C4-2B (cell line): ENCODE results near the gene ZNF496.

Experiments used
- H3K27ac ChIP-seq: fragments of 450-650 bp; 2 replicates; pipeline ENCODE4 v1.5.1; 2017
- CTCF ChIP-seq: fragments of 450-650 bp; conservative IDR thresholded peaks from 2 replicates; pipeline ENCODE4 v1.5.1; 2017; ENCODE audit warnings: mild to moderate bottlenecking
- ZFX ChIP-seq: fragments of 450-650 bp; IDR thresholded peaks from 2 replicates; pipeline ENCODE4 v1.6.1; 2017

ZNF496 gene

DNA sequence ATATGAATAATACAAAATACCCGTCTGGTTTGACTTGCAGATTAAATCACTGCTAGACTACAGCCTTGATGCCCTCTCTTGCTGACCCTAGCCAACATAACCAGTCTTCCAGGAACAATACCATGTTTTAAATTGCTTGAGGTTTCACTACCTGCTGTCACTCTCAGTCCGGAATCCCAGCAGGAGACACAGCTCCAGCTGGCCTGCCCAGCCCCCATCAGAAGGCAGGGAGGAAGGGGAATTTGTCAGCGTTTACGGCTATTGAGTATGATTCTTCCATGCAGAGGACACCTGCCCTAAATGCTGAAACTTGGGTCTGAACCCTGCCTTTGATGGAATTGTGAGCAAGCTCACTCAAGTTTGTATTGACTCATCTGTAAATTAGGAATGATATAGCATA is 33.0 kb downstream of the ZNF496 start:
- TF ChIP-seq CTCF: no peak
- no peak for TF ChIP-seq ZFX
- H3K27ac ChIP-seq: no peak overlapping the region

DNA sequence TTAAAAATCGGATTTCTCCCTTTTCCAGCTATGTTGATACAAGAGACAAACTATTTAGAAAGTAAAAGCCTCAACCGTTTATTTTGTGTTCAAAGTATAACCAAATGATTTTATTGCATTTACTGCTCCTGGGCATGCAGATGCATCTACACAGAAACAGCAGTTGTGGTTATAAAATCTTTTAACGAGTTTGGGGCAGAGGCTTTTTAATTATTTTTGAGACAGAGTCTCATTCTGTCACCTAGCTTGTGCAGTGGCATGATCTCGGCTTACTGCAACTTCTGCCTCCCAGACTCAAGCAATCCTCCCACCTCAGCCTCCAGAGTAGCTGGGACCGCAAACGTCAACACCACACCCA is 33.6 kb downstream of the ZNF496 start:
- TF ChIP-seq ZFX (no peak), CTCF (no peak)
- H3K27ac ChIP-seq: no peak overlapping the region

- H3K27ac ChIP-seq: no peak overlapping the region
- TF ChIP-seq ZFX (no peak), CTCF (no peak)
These were observed 34.2 kb downstream of the ZNF496 start for GRCh38 chr1:247297263-247298123.

DNA sequence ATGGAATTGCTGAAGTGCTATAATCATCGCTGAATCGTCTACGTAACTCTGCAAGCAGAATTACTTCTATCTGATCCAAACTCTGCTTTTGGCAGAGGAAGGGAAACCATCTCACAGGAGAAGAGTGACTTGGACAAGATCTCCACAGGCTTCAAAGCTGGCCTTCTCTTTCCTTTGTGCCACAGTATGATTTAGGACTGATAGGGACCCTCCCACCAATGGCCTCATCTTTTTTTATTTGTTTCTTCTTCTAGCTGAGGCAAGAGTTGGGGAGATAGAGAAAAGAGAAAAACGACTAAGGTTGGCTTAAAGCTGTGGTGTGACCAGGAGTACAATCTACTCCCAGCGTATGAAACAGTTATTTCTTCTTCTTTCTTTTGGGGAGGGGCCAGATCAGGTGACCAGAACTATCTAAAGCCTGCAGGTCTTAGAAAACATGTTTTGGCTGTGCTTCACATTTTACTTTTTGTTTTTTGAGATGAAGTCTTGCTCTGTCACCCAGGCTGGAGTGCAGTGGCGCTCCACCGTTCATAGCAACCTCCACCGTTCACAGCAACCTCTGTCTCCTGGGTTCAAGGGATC is 35.0 kb downstream of the ZNF496 start:
- H3K27ac ChIP-seq: no peak overlapping the region
- TF ChIP-seq CTCF (no peak), ZFX (no peak)

DNA sequence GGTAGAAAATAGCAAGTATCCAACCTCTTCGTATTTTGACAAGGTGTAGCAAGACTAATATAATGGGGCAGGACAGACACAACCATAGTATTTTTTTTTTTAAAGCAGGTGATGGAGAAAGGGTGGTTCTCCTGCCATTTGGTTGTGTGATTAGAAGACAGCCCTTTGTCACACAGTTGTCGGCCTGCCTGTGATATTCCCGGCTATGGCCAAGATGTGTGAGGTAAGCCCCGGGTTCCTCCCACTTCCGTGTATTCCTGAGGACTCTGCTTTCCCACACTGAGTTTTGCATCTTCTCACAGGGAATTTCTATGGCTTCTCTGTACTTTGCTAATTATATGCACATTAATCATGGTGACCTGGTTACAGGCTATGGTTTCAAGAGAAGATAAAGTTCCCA is 35.9 kb downstream of the ZNF496 start:
- no peak overlapping the region for H3K27ac ChIP-seq
- TF ChIP-seq CTCF (no peak), ZFX (no peak)

GRCh38 chr1:247295274-247295684 is 36.4 kb downstream of the ZNF496 start:
- H3K27ac ChIP-seq: no peak overlapping the region
- no peak for TF ChIP-seq CTCF
- TF ChIP-seq ZFX: no peak

- TF ChIP-seq CTCF (no peak), ZFX (no peak)
- no peak overlapping the region for H3K27ac ChIP-seq
These were observed 37.4 kb downstream of the ZNF496 start for GRCh38 chr1:247294282-247294681.
